GM04504 (cell line): ENCODE results near the gene LYPD4.

Experiments
- DNase-seq: peaks from one replicate; pipeline ENCODE4 v3.0.0-alpha.2; 2012; ENCODE audit warnings: low read depth

LYPD4 gene

GRCh38 chr19:41872775-41873647 is 28.5 kb upstream of the LYPD4 start:
- DNase-seq = no peak

- DNase-seq = no peak
Observed at GRCh38 chr19:41872384-41872774, 27.9 kb upstream of the LYPD4 start.

GRCh38 chr19:41871573-41872383 is 27.3 kb upstream of the LYPD4 start:
- no peak for DNase-seq

- DNase-seq = no peak
Observed at GRCh38 chr19:41870401-41870873, 26.0 kb upstream of the LYPD4 start.

GRCh38 chr19:41869374-41869955 is 25.0 kb upstream of the LYPD4 start:
- DNase-seq = no peak

GRCh38 chr19:41868989-41869300 is 24.5 kb upstream of the LYPD4 start:
- no peak for DNase-seq

GRCh38 chr19:41868120-41868988 is 23.9 kb upstream of the LYPD4 start:
- no peak for DNase-seq

GRCh38 chr19:41866284-41866683 is 21.8 kb upstream of the LYPD4 start:
- DNase-seq = no peak

- DNase-seq = no peak
Observed at GRCh38 chr19:41864374-41864773, 19.9 kb upstream of the LYPD4 start.

GRCh38 chr19:41863209-41863931 is 18.9 kb upstream of the LYPD4 start:
- DNase-seq = no peak

- no peak for DNase-seq
Observed at GRCh38 chr19:41862445-41862986, 18.0 kb upstream of the LYPD4 start.

- no peak for DNase-seq
Observed at GRCh38 chr19:41861846-41862245, 17.4 kb upstream of the LYPD4 start.

- DNase-seq = no peak
Observed at GRCh38 chr19:41861116-41861768, 16.8 kb upstream of the LYPD4 start.

- DNase-seq = no peak
Observed at GRCh38 chr19:41860419-41861115, 16.1 kb upstream of the LYPD4 start.

- peak; percentile 97 for DNase-seq
Observed at GRCh38 chr19:41859618-41860418, 15.3 kb upstream of the LYPD4 start, which contains the start of gene RPS19. RPS19 (plus strand) TSS chr19:41860255; CDS start chr19:41860775, 520 bp downstream.

GRCh38 chr19:41859213-41859617 is 14.7 kb upstream of the LYPD4 start:
- DNase-seq = no peak

- no peak for DNase-seq
Observed at GRCh38 chr19:41853768-41854167, 9.3 kb upstream of the LYPD4 start.

GRCh38 chr19:41853344-41853743 is 8.9 kb upstream of the LYPD4 start:
- DNase-seq = no peak

GRCh38 chr19:41851456-41851855 is 7.0 kb upstream of the LYPD4 start:
- no peak for DNase-seq
